Measurements from ENCODE around the gene POU5F2.

POU5F2 gene

DNA sequence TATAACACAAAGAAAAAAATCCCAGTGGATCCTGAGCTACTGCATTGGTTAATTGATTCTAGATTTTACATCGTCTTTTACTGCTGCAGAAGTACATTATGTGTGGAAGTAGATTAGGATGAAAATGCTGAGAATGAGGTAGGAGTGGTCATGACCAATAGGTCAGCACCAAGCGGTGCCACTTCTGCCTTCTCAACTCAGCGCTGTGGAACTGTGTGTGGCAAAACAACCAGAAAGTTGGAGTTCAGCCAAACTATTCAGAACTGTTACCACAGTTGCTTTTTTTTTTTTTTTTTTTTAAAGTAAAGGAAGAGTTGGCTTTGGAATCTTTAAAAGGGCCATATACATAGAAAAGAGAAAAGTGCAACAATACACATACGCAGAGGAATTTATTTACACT, 24.2 kb downstream of the POU5F2 start:
- FAIRE-seq (no peak), DNase-seq (ENCODE audit: insufficient read length, low spot score) (no peak)

DNA sequence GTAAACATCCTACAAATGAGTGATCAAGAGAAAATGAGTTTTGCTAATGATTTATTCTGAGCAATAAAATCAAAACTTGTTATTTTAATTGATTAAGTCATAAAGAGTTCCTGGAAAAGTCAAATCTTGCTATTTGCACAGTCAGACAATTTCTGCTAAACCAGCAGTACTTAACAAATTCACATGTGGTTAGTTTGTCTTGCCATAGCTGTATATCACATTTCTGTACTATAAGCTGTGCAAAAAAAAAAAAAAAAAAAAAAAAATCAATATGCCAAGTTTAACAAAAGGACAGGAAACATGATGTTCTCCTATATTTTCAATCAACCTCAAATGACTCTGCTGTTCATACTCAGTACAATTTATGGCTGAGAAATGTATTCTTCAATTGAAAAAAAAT, 24.9 kb downstream of the POU5F2 start:
- no peak for DNase-seq (ENCODE audit: insufficient read length, low spot score)
- FAIRE-seq = no peak

DNA sequence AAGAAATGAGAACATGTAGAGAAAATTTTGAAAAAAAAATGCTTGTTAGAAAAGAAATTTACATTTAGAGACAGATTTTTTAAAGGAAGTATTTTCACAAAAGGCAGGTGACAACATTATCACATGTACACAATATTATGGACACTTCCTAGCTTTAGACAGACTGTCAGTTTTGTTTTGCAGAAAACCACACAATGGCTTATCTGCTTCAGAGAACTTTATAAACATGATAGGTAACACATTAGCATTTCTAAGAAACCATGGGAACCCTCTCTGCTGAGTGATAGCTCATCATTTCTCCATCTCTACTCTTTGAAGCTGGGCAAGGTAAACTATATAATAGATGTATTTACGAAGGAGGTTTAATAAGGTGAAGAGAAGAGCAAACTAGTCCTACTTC, 25.6 kb downstream of the POU5F2 start:
- DNase-seq (ENCODE audit: insufficient read length, low spot score) (no peak), FAIRE-seq (no peak)

DNA sequence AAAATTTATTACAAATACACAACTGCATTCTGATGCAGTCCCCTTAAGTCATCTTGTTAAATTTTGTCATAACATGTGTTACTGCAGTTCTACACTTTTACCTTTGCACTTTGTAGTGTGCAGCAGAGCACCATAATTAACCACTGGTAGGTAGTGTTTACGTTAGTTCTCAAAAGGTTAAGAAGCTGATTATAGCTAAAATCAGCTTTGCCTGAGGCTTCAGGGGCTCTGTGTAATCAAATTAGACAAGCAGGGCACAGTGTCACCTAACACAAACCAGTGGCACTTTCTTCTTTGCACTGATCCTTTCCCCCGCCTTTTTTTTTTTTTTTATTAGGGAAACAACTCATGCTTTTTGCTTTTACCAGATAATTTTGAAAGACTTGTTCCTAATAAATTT, 26.1 kb downstream of the POU5F2 start:
- DNase-seq (ENCODE audit: insufficient read length, low spot score) (no peak), FAIRE-seq (no peak)

DNA sequence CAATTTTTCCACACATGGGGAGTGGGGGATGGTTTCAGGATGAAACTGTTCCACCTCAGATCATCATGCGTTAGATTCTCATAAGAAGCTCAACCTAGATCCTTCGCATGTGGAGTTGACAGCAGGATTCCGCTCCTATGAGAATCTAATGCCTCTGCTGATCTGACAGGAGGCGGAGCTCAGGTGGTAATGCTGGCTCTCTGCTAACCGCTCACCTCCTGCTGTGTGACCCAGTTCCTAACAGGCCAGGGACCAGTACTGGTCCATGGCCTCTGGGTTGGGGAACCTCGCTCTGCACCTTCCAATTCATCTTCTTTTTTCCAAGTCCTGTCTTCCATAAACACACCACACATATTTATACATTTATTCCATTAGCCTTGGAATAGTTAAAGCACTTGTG, 33.0 kb downstream of the POU5F2 start:
- DNase-seq (ENCODE audit: insufficient read length, low spot score) (no peak), FAIRE-seq (no peak)

DNA sequence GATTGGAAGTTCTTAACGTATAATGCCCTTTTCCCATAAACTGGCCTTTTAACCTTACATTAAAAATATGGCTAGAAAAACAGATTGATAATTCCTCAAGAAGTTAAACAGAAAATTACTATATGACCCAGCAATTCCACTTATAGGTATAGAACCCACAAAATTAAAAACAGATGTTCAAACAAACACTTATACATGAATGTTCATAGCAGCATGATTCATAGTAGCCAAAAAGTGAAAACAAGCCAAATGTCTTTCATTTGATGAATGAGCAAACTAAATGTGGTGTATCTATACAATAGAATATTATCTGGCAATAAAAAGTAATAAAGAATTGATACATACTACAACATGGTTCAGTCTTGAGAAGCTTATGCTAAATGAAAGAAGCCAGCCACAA, 35.5 kb downstream of the POU5F2 start:
- no peak for DNase-seq (ENCODE audit: insufficient read length, low spot score)
- FAIRE-seq = no peak

DNA sequence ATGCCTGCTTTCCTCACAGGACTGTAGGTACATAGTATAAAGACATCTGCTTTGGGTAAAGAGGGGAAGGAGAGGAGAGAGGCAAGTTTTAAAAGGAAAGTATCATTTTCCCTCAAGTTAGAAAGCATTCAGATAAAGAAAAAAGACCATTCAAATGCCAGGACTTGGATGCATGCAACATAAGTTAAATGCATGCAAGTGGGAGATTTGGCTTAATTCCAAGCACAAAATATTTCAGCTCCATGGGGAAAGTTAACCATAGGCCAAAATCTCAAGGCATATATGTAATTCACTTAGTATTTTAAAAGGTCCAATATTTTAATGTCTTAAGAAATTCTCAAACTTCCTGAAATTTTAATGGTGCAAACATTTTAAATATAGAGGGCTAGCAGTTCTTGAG, 36.4 kb downstream of the POU5F2 start:
- FAIRE-seq = no peak
- no peak for DNase-seq (ENCODE audit: insufficient read length, low spot score)

DNA sequence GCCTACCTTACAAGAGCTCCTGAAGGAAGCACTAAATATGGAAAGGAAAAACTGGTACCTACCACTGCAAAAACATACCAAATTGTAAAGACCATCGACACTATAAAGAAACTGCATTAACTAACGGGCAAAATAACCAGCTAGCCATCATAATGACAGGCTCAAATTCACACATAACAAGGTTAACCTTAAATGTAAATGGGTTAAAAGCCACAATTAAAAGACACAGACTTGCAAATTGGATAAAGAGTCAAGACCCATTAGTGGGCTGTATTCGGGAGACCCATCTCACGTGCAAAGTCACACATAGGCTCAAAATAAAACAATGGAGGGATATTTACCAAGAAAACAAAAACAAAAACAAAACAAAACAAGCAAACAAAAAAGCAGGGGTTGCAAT, 49.4 kb downstream of the POU5F2 start:
- DNase-seq (ENCODE audit: insufficient read length, low spot score) = no peak

More for the DNA sequence above, 49.4 kb downstream of the POU5F2 start:
- FAIRE-seq = no peak

Data from HTR-8/SVneo (cell line).